HepG2 (cell line): ENCODE results near the gene ARSB. TPM values are rescaled to one million over a fixed set of nuclear protein-coding genes. Genes with fewer than 3 reads are reported as not detected.

Experiments used
- ATAC-seq: fragments of 200-7000 bp; cut with Tn5 transposase; 3 replicates; pipeline ENCODE4 v1.9.1; 2020; ENCODE audit warnings: mild to moderate bottlenecking, moderate library complexity
- BruUV-seq: library from RNA; stranded (reverse); fragments of 400-500 nt; replicated peaks from 2 replicates; lab custom pipeline; 2021; lab: Mats Ljungman, UMichigan
- CTCF ChIA-PET: fragments of 300-600 bp; formaldehyde crosslinking; extraction: SDS; loops from one replicate; lab custom pipeline; 2021; ENCODE audit warnings: low total read pairs, inconsistent platforms, low intra/inter-chr PET ratio; lab: Yijun Ruan, JAX
- POLR2A ChIA-PET: fragments of 350-600 bp; sonication (Branson Sonifier 250); formaldehyde crosslinking; loops from one replicate; lab custom pipeline; 2020; ENCODE audit warnings: antibody characterized with exemption, inconsistent platforms; lab: Yijun Ruan, JAX
- DNase-seq: peaks from one replicate; pipeline ENCODE4 v3.0.0-alpha.2; 2015; ENCODE audit warnings: low spot score
- FAIRE-seq: peaks from 3 replicates; lab custom pipeline; 2011; peaks lifted over from hg19 to GRCh38; lab: Jason Lieb, UNC
- H2AFZ ChIP-seq: one replicate; pipeline ENCODE4 v1.6.1; 2011; ENCODE audit warnings: low read length, inconsistent platforms
- H3K27ac ChIP-seq: fragments of 300-600 bp; 3 replicates; pipeline ENCODE4 v1.8.0; 2011; ENCODE audit warnings: mixed run types, mild to moderate bottlenecking, mixed read lengths, low read length, inconsistent platforms; ENCODE audit not compliant: insufficient read depth; ENCODE audit errors: extremely low read length
- H3K27me3 ChIP-seq, 2 experiments: fragments of 200-600 bp in 1 of 2; 2 replicates in 1 of 2; 3 replicates in 1 of 2; pipeline versions ENCODE4 v1.6.0 to v1.8.0; 2011; ENCODE audit warnings: low read length in 2 of 2, mild to moderate bottlenecking in 2 of 2, moderate library complexity in 2 of 2, inconsistent platforms in 1 of 2; ENCODE audit not compliant: insufficient read depth in 2 of 2, control insufficient read depth in 1 of 2
- H3K36me3 ChIP-seq, 2 experiments: fragments of 200-600 bp in 1 of 2; replicated peaks in 1 of 2; 2 replicates in 1 of 2; 3 replicates in 1 of 2; pipeline versions ENCODE4 v1.5.1 to v1.8.0; 2011; ENCODE audit warnings: low read length in 2 of 2, inconsistent platforms in 1 of 2; ENCODE audit not compliant: insufficient read depth in 2 of 2, control insufficient read depth in 1 of 2
- H3K4me1 ChIP-seq: 2 replicates; pipeline ENCODE4 v1.5.1; 2012; ENCODE audit warnings: low read length, inconsistent platforms; ENCODE audit not compliant: insufficient read depth
- H3K4me2 ChIP-seq: 2 replicates; pipeline ENCODE4 v1.6.0; 2011; ENCODE audit warnings: low read depth, low read length, inconsistent platforms
- H3K4me3 ChIP-seq, 3 experiments: fragments of 200-600 bp in 1 of 3; sonication (generic), shearing (Covaris generic) in 1 of 3; replicated peaks in 1 of 3; 2 replicates each; pipeline ENCODE4 v1.5.1; 2011 to 2016; ENCODE audit warnings: low read length in 3 of 3, inconsistent platforms in 2 of 3, low read depth in 2 of 3, mild to moderate bottlenecking in 2 of 3, control low read depth in 1 of 3, mixed read lengths in 1 of 3; ENCODE audit not compliant: insufficient read depth in 1 of 3
- H3K79me2 ChIP-seq: one replicate; pipeline ENCODE4 v1.6.1; 2011; ENCODE audit warnings: low read length, inconsistent platforms; ENCODE audit not compliant: insufficient read depth
- H3K9ac ChIP-seq: 2 replicates; pipeline ENCODE4 v1.6.0; 2011; ENCODE audit warnings: mild to moderate bottlenecking, low read depth, low read length, inconsistent platforms; ENCODE audit not compliant: insufficient read depth
- H3K9me3 ChIP-seq: 2 replicates; pipeline ENCODE4 v1.5.1; 2012; ENCODE audit warnings: mild to moderate bottlenecking, low read length
- H4K20me1 ChIP-seq: 2 replicates; pipeline ENCODE4 v1.6.0; 2011; ENCODE audit warnings: inconsistent platforms, mild to moderate bottlenecking, low read length, moderate library complexity; ENCODE audit not compliant: insufficient read depth
- ARNT ChIP-seq: fragments of 450-650 bp; IDR thresholded peaks from 2 replicates; pipeline ENCODE4 v1.6.1; 2017
- BRF2 ChIP-seq: sonication (generic); formaldehyde crosslinking; IDR thresholded peaks from 2 replicates; pipeline ENCODE4 v1.8.1; 2022; ENCODE audit warnings: mild to moderate bottlenecking, missing genetic modification reagents
- CAMTA2 ChIP-seq: sonication (generic); formaldehyde crosslinking; IDR thresholded peaks from 2 replicates; pipeline ENCODE4 v1.4.0; 2020; ENCODE audit warnings: mild to moderate bottlenecking, missing genetic modification reagents, borderline replicate concordance
- CBX2 ChIP-seq, 2 experiments: fragments of 200-600 bp in 1 of 2; sonication (generic); formaldehyde crosslinking in 1 of 2; IDR thresholded peaks; 2 replicates each; pipeline versions ENCODE4 v1.7.0 to v1.8.1; 2018 to 2022; ENCODE audit warnings: low read depth in 2 of 2, low read length in 1 of 2, mild to moderate bottlenecking in 1 of 2, missing genetic modification reagents in 1 of 2
- HINFP ChIP-seq: sonication (generic); formaldehyde crosslinking; IDR thresholded peaks from 2 replicates; pipeline ENCODE4 v1.4.0; 2020; ENCODE audit warnings: low read depth, mild to moderate bottlenecking, missing genetic modification reagents
- KDM3A ChIP-seq: IDR thresholded peaks from 2 replicates; pipeline ENCODE4 v1.6.1; 2018; ENCODE audit warnings: low read depth, missing compliant biosample characterization
- KMT2B ChIP-seq: IDR thresholded peaks from 2 replicates; pipeline ENCODE4 v1.6.1; 2016; ENCODE audit warnings: missing genetic modification reagents, missing compliant biosample characterization
- NR2F2 ChIP-seq: IDR thresholded peaks from 2 replicates; pipeline ENCODE4 v1.6.1; 2012; ENCODE audit warnings: low read depth, inconsistent platforms, borderline replicate concordance
- REL ChIP-seq: sonication (generic); formaldehyde crosslinking; conservative IDR thresholded peaks from 2 replicates; pipeline ENCODE4 v1.8.0; 2022; ENCODE audit warnings: mild to moderate bottlenecking, missing genetic modification reagents, moderate library complexity
- SKI ChIP-seq: fragments of 450-650 bp; IDR thresholded peaks from one replicate; pipeline ENCODE4 v1.6.1; 2018; ENCODE audit warnings: mild to moderate bottlenecking; ENCODE audit not compliant: partially characterized antibody
- XBP1 ChIP-seq: sonication (generic); formaldehyde crosslinking; IDR thresholded peaks from 2 replicates; pipeline ENCODE4 v1.5.0; 2020; ENCODE audit warnings: missing genetic modification reagents
- ZBTB42 ChIP-seq: sonication (generic); formaldehyde crosslinking; IDR thresholded peaks from 2 replicates; pipeline ENCODE4 v1.5.0; 2020; ENCODE audit warnings: mild to moderate bottlenecking, missing genetic modification reagents
- ZNF276 ChIP-seq: sonication (generic); formaldehyde crosslinking; IDR thresholded peaks from 2 replicates; pipeline ENCODE4 v1.4.0; 2020; ENCODE audit warnings: mild to moderate bottlenecking, low read depth, missing genetic modification reagents
- ZNF337 ChIP-seq: sonication (generic); formaldehyde crosslinking; IDR thresholded peaks from 2 replicates; pipeline ENCODE4 v1.5.1; 2020; ENCODE audit warnings: missing genetic modification reagents, low read depth, mild to moderate bottlenecking, borderline replicate concordance
- ZNF451 ChIP-seq: sonication (generic); formaldehyde crosslinking; IDR thresholded peaks from 2 replicates; pipeline ENCODE4 v1.5.0; 2020; ENCODE audit warnings: mild to moderate bottlenecking, missing genetic modification reagents
- ZNF567 ChIP-seq: sonication (generic); formaldehyde crosslinking; IDR thresholded peaks from 2 replicates; pipeline ENCODE4 v1.8.1; 2023; ENCODE audit warnings: mild to moderate bottlenecking, missing genetic modification reagents, borderline replicate concordance
- WGBS: methylation state at CpG from one replicate; pipeline ENCODE4 v1.1.6; 2017; ENCODE audit warnings: low lambda C conversion rate; 5-methylcytosine and 5-hydroxymethylcytosine counted together
- in situ Hi-C: cut with HindIII; loops from 2 replicates; pipeline ENCODE4 v1.10.0; 2017; ENCODE audit warnings: low pct_unique_long_range_greater_than_20kb; ENCODE audit not compliant: extremely low pct_ligation_motif_present
- intact Hi-C: fragments of 100-400 bp; cut with micrococcal nuclease; formaldehyde crosslinking; loops from one replicate; pipeline ENCODE4 v1.10.0; 2022; ENCODE audit not compliant: unreplicated experiment
- polyA plus RNA-seq, 8 experiments: library from polyadenylated mRNA; depleted of rRNA in 3 of 8; stranded (reverse) in 7 of 8; unstranded in 1 of 8; fragments of >200 nt; fragmentation: Illumina TruSeq in 4 of 8; extraction: Trizol in 4 of 8; gene quantifications; 2 replicates each; pipeline versions ENCODE4 v1.2.1 to v1.2.3, GENCODE V29; 2011 to 2016; ENCODE audit warnings: low read depth in 4 of 8, missing spikeins in 1 of 8, mixed read lengths in 1 of 8; ENCODE audit not compliant: insufficient read depth in 1 of 8
- total RNA-seq, 5 experiments: library from RNA; depleted of rRNA; stranded (reverse); fragments of >200 nt; fragmentation: Illumina TruSeq; extraction: Trizol; gene quantifications; 2 replicates each; pipeline ENCODE4 v1.2.3, GENCODE V29; 2016; ENCODE audit warnings: low read depth in 1 of 5

ARSB gene
- total and polyA plus RNA-seq, 2 of the 13 experiments (the other 11 are each of a cell fraction or from before 2014, with no cell fraction given) = 52.6 to 66.4 TPM

GRCh38 chr5:78997090-78997489 lies 12.0 kb upstream of the ARSB start (continued):
- TF ChIP-seq CAMTA2 = no peak
- TF ChIP-seq ARNT = no peak
- TF ChIP-seq SKI = no peak
- TF ChIP-seq ZNF276 (CRISPR knock-in tag) = no peak
- no peak for TF ChIP-seq KMT2B (CRISPR knock-in tag)
- TF ChIP-seq CBX2 (IDR thresholded peaks at IDR 0.05; ENCODE audit: low read depth, low read length) = no peak
- no peak for TF ChIP-seq CBX2 (CRISPR knock-in tag; IDR thresholded peaks at IDR 0.05; ENCODE audit: low read depth)
- TF ChIP-seq, all 625 proteins: peak for 0

- in situ Hi-C loops = no loop called here
- Histone ChIP-seq H2AFZ (no peak overlapping the region), H4K20me1 (no peaks in the 10 kb centered on the region), H3K36me3 (no peaks in the 10 kb centered on the region), H3K4me1 (no peaks in the 10 kb centered on the region), H3K4me3 (no peak overlapping the region), H3K4me2 (no peak overlapping the region), H3K79me2 (no peaks in the 10 kb centered on the region), H3K9ac (no peak overlapping the region), H3K27ac (no peak overlapping the region), H3K27me3 (no peaks in the 10 kb centered on the region), H3K9me3 (no peaks in the 10 kb centered on the region)
- DNase-seq = no peak
- intact Hi-C loops = no loop called here
- CTCF ChIA-PET = no interaction called here
- 87% methylated on average over 2 of the region's 2 CpGs for WGBS
- no peak for FAIRE-seq
- no peak for ATAC-seq
- BruUV-seq = no TSS peak
- POLR2A ChIA-PET = interaction anchor here (1.3 kb wide), 1 partner anchor 10 kb away, joined by 3 read pairs; no protein-coding TSS in a partner anchor
- no peak for TF ChIP-seq HINFP (CRISPR knock-in tag)
- TF ChIP-seq NR2F2 = no peak
- no peak for TF ChIP-seq KDM3A (CRISPR knock-in tag)
- TF ChIP-seq BRF2 = no peak
- TF ChIP-seq ZNF567 (CRISPR knock-in tag) = no peak
- TF ChIP-seq REL (CRISPR knock-in tag) = no peak
- no peak for TF ChIP-seq ZBTB42 (CRISPR knock-in tag)
- TF ChIP-seq ZNF451 (CRISPR knock-in tag) = no peak
- TF ChIP-seq XBP1 (CRISPR knock-in tag) = no peak
- no peak for TF ChIP-seq ZNF337 (CRISPR knock-in tag)
Measured at GRCh38 chr5:78995521-78996007, 10.5 kb upstream of the ARSB start.
